HG03558 (cell line): Measurements from ENCODE around the gene XPOT.

Experiments
- ATAC-seq: cut with Tn5 transposase; IDR thresholded peaks from one replicate; pipeline ENCODE4 v1.9.1; 2021; ENCODE audit warnings: moderate number of reproducible peaks; ENCODE audit not compliant: unreplicated experiment; ENCODE audit errors: extremely low read depth

Gene XPOT

DNA sequence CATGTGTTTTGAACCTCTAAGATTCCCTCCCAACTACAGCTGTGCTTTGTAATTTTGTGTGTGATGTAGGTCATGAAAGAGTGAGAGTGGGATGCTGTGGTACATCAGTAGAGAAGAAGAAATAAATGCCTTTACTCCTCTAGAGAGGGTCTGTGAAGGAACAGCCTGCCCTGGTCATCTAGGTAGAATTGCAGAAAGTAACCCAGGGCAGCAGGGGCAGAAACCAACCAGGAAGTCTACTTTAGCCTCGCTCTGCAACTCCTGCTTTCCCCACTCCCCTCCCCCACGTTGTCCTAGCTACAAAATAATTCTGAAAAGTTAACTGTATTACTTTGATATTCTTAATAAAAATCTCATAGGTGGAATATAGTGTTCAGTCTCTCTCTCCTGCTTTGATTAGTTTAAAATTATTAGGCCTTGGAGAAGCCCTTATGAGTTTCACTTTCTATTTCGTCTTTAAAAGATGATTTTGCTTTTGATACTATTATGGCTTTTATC is 55.3 kb downstream of the XPOT start:
- ATAC-seq, result no peak

DNA sequence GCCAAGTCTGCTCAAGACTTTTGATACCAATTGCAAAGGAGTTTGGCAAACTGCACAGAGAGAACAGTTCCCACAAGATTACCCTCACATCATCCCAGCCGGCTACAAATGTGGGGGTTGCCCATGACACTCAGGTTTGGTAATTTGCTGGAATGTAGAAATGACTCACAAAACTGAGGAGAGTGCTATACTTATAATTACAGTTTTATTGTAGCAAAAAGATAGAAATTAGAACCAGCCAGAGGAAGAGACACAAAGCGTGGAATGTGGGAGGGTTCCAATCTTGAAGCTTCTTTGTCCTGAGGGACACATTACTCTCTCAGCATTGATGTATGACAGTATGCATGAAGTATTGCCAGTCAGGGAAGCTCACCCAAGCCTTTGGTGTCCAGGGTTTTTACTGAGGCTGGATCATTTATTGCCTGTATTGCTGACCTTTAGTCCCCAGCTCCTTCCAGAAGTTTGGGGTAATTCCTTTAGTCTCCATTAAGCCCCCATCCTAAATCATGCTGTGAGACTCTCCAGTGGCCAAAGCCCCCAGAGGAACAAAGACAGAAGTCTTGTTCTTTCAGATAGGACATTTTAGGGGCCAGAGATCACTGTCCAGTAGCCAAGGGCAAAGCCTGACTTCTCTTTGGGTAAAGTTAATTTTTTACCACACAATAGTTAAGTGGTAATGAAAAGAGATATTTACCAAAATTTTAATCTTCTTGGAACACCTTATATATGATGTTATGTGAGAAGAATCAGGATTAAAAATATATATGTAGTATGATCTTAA is 57.6 kb downstream of the XPOT start:
- no peak for ATAC-seq

DNA sequence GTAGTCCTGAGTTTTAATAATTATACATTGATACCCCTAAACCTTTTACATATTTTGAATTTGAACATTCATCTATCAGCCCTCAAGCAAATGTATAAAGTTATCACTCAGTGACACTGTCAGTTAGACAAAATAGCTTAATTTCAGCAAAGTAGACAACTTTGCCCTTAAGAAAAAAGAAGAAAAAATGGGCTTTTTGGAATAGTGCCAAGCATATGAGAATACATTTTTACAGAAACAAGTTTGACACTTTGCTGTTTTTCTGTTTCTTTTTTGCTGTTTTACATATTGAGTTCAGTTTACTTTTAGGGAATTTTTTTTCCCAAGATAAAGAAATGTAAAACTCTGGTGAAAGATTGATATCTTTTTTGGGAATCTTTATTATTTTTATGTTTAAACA is 62.0 kb downstream of the XPOT start:
- no peak for ATAC-seq

GRCh38 chr12:64468966-64469365 is 64.8 kb downstream of the XPOT start:
- no peak for ATAC-seq

- ATAC-seq, result no peak
Observed at GRCh38 chr12:64469455-64470142, 65.4 kb downstream of the XPOT start.

- ATAC-seq, result no peak
Observed at GRCh38 chr12:64470495-64470894, 66.3 kb downstream of the XPOT start.

- no peak for ATAC-seq
Observed at GRCh38 chr12:64473176-64473575, 69.0 kb downstream of the XPOT start.

GRCh38 chr12:64475518-64475917 is 71.3 kb downstream of the XPOT start:
- no peak for ATAC-seq

GRCh38 chr12:64476844-64477243 is 72.7 kb downstream of the XPOT start:
- ATAC-seq, result no peak

DNA sequence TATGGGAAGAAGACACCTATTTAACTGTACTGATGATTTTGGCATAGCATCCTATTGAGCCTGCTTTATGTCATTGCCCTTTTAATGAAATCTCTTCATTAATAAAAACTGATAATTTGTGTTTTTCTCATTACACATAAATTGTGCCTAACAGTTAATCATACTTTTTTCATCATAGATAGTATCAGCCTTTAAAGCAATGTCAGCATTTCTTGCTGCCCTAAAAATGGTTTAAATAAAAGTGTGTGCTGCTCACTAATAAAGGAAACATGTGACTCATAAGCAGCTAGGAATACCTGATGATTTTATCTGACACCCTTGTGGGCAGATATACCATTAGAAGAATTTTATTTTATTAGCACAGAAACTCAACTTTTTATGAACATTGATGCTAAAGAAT is 74.5 kb downstream of the XPOT start:
- ATAC-seq, result no peak

DNA sequence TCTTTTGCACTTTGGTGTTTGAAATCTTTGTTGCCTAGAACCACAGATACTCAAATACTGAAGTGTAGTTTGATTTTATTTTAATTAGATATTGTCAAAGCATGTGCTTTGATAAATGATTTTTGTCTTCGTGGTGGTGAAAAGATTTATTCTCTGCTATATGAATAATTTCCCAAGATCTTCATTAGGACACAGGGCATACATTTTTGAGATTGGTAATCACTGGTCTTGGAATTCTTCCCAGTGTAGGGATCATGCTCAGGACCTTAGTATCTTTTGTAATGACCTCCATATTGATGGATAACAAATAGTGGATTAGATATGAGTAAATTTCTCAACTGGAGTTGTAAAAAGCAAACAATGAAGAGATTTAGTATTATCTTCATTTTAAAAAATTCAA is 76.0 kb downstream of the XPOT start:
- ATAC-seq, result no peak

DNA sequence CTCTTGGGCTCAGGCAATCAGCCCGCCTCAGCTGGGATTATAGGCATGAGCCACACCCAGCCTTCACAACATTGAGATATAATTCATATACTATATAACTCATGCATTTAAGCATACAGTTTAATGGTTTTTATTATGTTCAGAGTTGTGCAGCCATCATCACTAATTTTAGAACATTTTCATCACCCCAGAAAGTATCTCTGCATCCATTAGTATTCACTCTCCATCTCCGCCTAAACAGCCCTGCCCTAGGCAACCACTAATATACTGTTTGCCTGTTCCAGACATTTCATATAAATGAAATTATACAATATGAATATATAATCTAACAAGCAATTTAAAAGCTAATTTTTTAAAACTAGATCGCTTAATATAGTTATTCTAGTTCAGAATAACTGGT is 82.5 kb downstream of the XPOT start:
- no peak for ATAC-seq

DNA sequence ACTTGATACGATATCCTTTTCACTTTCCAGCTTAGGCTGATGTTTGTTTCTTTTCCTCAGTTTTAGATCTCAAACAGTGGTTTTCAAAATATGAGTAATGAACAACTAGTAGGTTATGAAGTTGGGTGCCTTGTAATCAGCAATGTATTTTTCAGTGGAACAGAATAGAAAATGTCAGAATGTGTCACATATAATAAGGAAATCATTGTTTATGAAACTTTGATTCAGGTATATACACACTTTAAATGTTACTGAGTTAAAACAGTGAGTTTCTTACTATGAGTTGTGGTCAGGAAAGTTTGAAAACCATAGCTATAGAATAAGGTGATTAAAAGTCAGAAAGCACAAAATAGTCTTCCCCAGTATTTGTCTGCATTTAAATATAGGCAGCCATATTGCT is 87.5 kb downstream of the XPOT start:
- no peak for ATAC-seq

DNA sequence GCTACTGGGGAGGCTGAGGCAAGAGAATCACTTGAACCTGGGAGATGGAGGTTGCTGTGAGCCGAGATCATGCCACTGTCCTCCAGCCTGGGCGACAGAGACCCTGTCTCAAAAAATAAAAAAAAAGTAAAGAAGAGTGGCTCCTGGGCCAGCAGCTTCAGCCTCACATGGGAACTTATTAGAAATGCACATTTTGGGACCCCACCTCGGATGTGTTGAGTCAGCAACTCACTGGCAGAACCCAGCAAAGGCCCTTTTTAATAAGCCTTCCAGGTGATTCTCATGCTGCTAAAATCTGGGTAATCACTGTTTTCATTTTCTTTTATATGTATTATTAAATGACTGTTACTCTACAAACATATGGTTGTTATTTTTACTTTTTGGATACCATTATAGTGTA is 89.3 kb downstream of the XPOT start:
- ATAC-seq, result no peak

GRCh38 chr12:64494998-64495729 is 91.0 kb downstream of the XPOT start:
- ATAC-seq, result no peak

GRCh38 chr12:64496839-64497400 is 92.7 kb downstream of the XPOT start:
- ATAC-seq, result no peak

DNA sequence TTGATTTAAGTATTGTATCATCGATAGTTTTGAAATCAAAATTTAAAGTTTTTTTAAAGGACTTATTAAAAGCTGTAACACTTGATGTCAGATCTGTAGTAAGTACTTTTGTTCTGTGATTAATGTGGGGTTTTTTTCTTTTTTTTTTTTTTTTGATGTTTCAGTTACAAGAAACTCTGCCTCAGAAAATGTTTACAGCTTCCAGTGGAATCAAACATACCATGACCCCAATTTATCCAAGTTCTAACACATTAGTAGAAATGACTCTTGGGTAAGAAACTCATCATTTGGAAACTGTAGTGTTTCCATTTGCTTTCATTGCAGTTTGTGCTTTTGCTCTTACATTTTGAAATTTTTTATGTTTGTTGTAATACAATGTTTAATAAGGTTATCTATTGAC is 93.3 kb downstream of the XPOT start:
- ATAC-seq, result no peak

GRCh38 chr12:64497903-64498302 is 93.7 kb downstream of the XPOT start:
- no peak for ATAC-seq

GRCh38 chr12:64500394-64500793 is 96.2 kb downstream of the XPOT start:
- ATAC-seq, result no peak
